HG03159 (cell line): Measurements from ENCODE around the gene FRMD7.

Source experiments
- ATAC-seq: cut with Tn5 transposase; IDR thresholded peaks from one replicate; pipeline ENCODE4 v1.9.1; 2021; ENCODE audit warnings: mild to moderate bottlenecking, moderate library complexity; ENCODE audit not compliant: unreplicated experiment

The FRMD7 gene

GRCh38 chrX:132040066-132040465, 87.8 kb downstream of the FRMD7 start:
- no peak for ATAC-seq

- ATAC-seq = no peak
Measured at GRCh38 chrX:132037479-132037993, 90.3 kb downstream of the FRMD7 start.

GRCh38 chrX:132034648-132035047, 93.2 kb downstream of the FRMD7 start:
- ATAC-seq = no peak

- no peak for ATAC-seq
Measured at GRCh38 chrX:132033166-132033565, 94.7 kb downstream of the FRMD7 start.

- no peak for ATAC-seq
Measured at GRCh38 chrX:132031867-132032266, 96.0 kb downstream of the FRMD7 start.

GRCh38 chrX:132030264-132030663, 97.6 kb downstream of the FRMD7 start:
- no peak for ATAC-seq
